Naive thymus-derived CD4-positive, alpha-beta T cell (primary cell): ENCODE data around the gene TLE5. TPM values are rescaled to one million over a fixed set of nuclear protein-coding genes. Genes with fewer than 3 reads are reported as not detected.

ENCODE experiments used
- ATAC-seq: fragments of 150-1000 bp; cut with Tn5 transposase; 2 replicates; pipeline ENCODE4 v1.10.0; 2021; ENCODE audit warnings: mild to moderate bottlenecking, moderate library complexity
- CTCF ChIA-PET: fragments of 350-600 bp; sonication (Branson Sonifier 250); formaldehyde crosslinking; loops from one replicate; lab custom pipeline; 2021; ENCODE audit warnings: antibody characterized with exemption; lab: Charles Lee
- POLR2A ChIA-PET: fragments of 350-600 bp; sonication (Branson Sonifier 250); formaldehyde crosslinking; loops from one replicate; lab custom pipeline; 2021; ENCODE audit warnings: antibody characterized with exemption, inconsistent platforms; lab: Charles Lee
- DNase-seq, 9 donors: peaks; one replicate each; pipeline versions ENCODE4 v3.0.0 to v3.0.0-alpha.2; 2020 to 2022; ENCODE audit warnings: mixed read lengths in 1 of 9
- H3K27ac ChIP-seq: one replicate; pipeline ENCODE4 v1.7.0; 2013; ENCODE audit warnings: mild to moderate bottlenecking, low read depth, low read length, moderate library complexity
- H3K27me3 ChIP-seq, 2 donors: one replicate each; pipeline ENCODE4 v1.7.0; 2013; ENCODE audit warnings: low read length in 2 of 2, mild to moderate bottlenecking in 2 of 2, moderate library complexity in 2 of 2; ENCODE audit not compliant: control insufficient read depth in 2 of 2, insufficient read depth in 2 of 2
- H3K36me3 ChIP-seq, 3 experiments: 1 replicate in 2 of 3; 2 replicates in 1 of 3; pipeline ENCODE4 v1.7.0; 2013; ENCODE audit warnings: low read length in 3 of 3, mild to moderate bottlenecking in 3 of 3, moderate library complexity in 1 of 3; ENCODE audit not compliant: insufficient read depth in 3 of 3, control insufficient read depth in 2 of 3
- H3K4me1 ChIP-seq, 2 donors: one replicate each; pipeline ENCODE4 v1.7.0; 2013; ENCODE audit warnings: low read length in 2 of 2, mild to moderate bottlenecking in 2 of 2, moderate library complexity in 1 of 2; ENCODE audit not compliant: control insufficient read depth in 2 of 2, insufficient read depth in 2 of 2
- H3K4me3 ChIP-seq: 2 replicates; pipeline ENCODE4 v1.7.0; 2013; ENCODE audit warnings: mild to moderate bottlenecking, low read length
- H3K9me3 ChIP-seq, 3 experiments: 1 replicate in 2 of 3; 2 replicates in 1 of 3; pipeline ENCODE4 v1.7.0; 2013; ENCODE audit warnings: low read length in 3 of 3; ENCODE audit not compliant: control insufficient read depth in 2 of 3
- H3K27ac Mint-ChIP-seq, 9 donors: one replicate each; pipeline ENCODE4 v1.8.0; 2020 to 2022; ENCODE audit warnings: mixed read lengths in 9 of 9, mild to moderate bottlenecking in 8 of 9, moderate library complexity in 5 of 9, inconsistent platforms in 2 of 9
- H3K27me3 Mint-ChIP-seq, 5 donors: one replicate each; pipeline ENCODE4 v1.8.0; 2021 to 2022; ENCODE audit warnings: mixed read lengths in 5 of 5, mild to moderate bottlenecking in 1 of 5
- H3K36me3 Mint-ChIP-seq, 5 donors: one replicate each; pipeline ENCODE4 v1.8.0; 2020 to 2022; ENCODE audit warnings: mixed read lengths in 5 of 5, mild to moderate bottlenecking in 3 of 5, inconsistent platforms in 1 of 5
- H3K4me1 Mint-ChIP-seq, 7 donors: one replicate each; pipeline ENCODE4 v1.8.0; 2020 to 2022; ENCODE audit warnings: mixed read lengths in 7 of 7, mild to moderate bottlenecking in 3 of 7, inconsistent platforms in 1 of 7
- H3K4me3 Mint-ChIP-seq, 10 donors: one replicate each; pipeline ENCODE4 v1.8.0; 2020 to 2022; ENCODE audit warnings: mild to moderate bottlenecking in 10 of 10, mixed read lengths in 10 of 10, moderate library complexity in 6 of 10, inconsistent platforms in 2 of 10
- H3K9me3 Mint-ChIP-seq, 11 donors: one replicate each; pipeline ENCODE4 v1.8.0; 2020 to 2022; ENCODE audit warnings: mixed read lengths in 11 of 11, mild to moderate bottlenecking in 4 of 11, inconsistent platforms in 1 of 11, moderate library complexity in 1 of 11
- intact Hi-C, 2 donors: fragments of 100-400 bp; cut with micrococcal nuclease; formaldehyde crosslinking; loops; one replicate each; pipeline ENCODE4 v1.15.1; 2023
- polyA plus RNA-seq, 2 donors: library from polyadenylated mRNA; unstranded; fragments of 300-500 nt; fragmentation: Illumina TruSeq; gene quantifications; one replicate each; pipeline ENCODE4 v1.2.3, GENCODE V29; 2021
- total RNA-seq, 6 experiments: library from RNA in 5 of 6; stranded (reverse) in 5 of 6; gene quantifications; 1 replicate in 5 of 6; 2 replicates in 1 of 6; pipeline ENCODE4 v1.2.3 and lab custom pipeline; 2021 to 2026

TLE5 gene
- total and polyA plus RNA-seq, 7 experiments from 2014 or later: 643 to 1,102 (median 755) TPM

- peaks cover 19 to 60% of the 10 kb centered on the region in 2 donors for H3K4me1 ChIP-seq
- Mint-ChIP-seq H3K4me3 (peak overlapping the region in 7 of 10 donors; percentile 13 to 94 (median 79)), H3K36me3 (peaks cover 0 to 34% (median 26%) of the 10 kb centered on the region in 5 donors)
These were observed 5.0 kb downstream of the TLE5 start for GRCh38 chr19:3057275-3057714.

GRCh38 chr19:3056417-3057088, 5.7 kb downstream of the TLE5 start:
- no peaks in the 10 kb centered on the region for H3K9me3 Mint-ChIP-seq
- ATAC-seq (no peak), DNase-seq (no peak)
- H3K4me1 Mint-ChIP-seq: peaks cover 31 to 70% (median 44%) of the 10 kb centered on the region in 7 donors
- no peaks in the 10 kb centered on the region for H3K9me3 ChIP-seq
- ChIA-PET CTCF (no interaction called here), POLR2A (interaction anchor here (9.1 to 14.9 kb wide), 2 partner anchors 6 to 18 kb away, joined by 167 to 359 read pairs; no protein-coding TSS in a partner anchor)
- H3K27me3 Mint-ChIP-seq: no peaks in the 10 kb centered on the region
- peak overlapping the region in 8 of 9 donors; percentile 25 to 90 (median 75) for H3K27ac Mint-ChIP-seq
- peaks cover 20 to 79% (median 39%) of the 10 kb centered on the region in 3 experiments for H3K36me3 ChIP-seq
- no peaks in the 10 kb centered on the region for H3K27me3 ChIP-seq
- no peak overlapping the region for H3K4me3 ChIP-seq
- intact Hi-C loops: no loop called here
- H3K36me3 Mint-ChIP-seq: peaks cover 0 to 34% (median 26%) of the 10 kb centered on the region in 5 donors
- peak overlapping the region; percentile 55 for H3K27ac ChIP-seq
- H3K4me1 ChIP-seq: peaks cover 19 to 60% of the 10 kb centered on the region in 2 donors
- H3K4me3 Mint-ChIP-seq: peak overlapping the region in 7 of 10 donors; percentile 23 to 64 (median 32)

More at GRCh38 chr19:3057275-3057714, 5.0 kb downstream of the TLE5 start:
- peak overlapping the region; percentile 55 for H3K27ac ChIP-seq
- no peaks in the 10 kb centered on the region for H3K27me3 ChIP-seq
- ATAC-seq: no peak
- no peaks in the 10 kb centered on the region for H3K9me3 Mint-ChIP-seq
- H3K36me3 ChIP-seq: peaks cover 20 to 80% (median 39%) of the 10 kb centered on the region in 3 experiments
- intact Hi-C loops: no loop called here
- H3K4me1 Mint-ChIP-seq: peaks cover 31 to 66% (median 44%) of the 10 kb centered on the region in 7 donors
- H3K4me3 ChIP-seq: no peak overlapping the region
- POLR2A ChIA-PET: interaction anchor here (0.6 to 14.9 kb wide), 6 partner anchors 7 to 137 kb away, joined by 3 to 359 read pairs (median 3); no protein-coding TSS in a partner anchor
- no peaks in the 10 kb centered on the region for H3K27me3 Mint-ChIP-seq
- CTCF ChIA-PET: interaction anchor here (1.4 kb wide), 1 partner anchor 47 kb away, joined by 3 read pairs; no protein-coding TSS in a partner anchor
- DNase-seq: no peak
- H3K9me3 ChIP-seq: no peaks in the 10 kb centered on the region
- H3K27ac Mint-ChIP-seq: peak overlapping the region in 5 of 9 donors; percentile 79 to 93 (median 85)

- intact Hi-C loops: no loop called here
- peaks cover 30 to 69% (median 44%) of the 10 kb centered on the region in 7 donors for H3K4me1 Mint-ChIP-seq
- H3K27ac Mint-ChIP-seq: peak overlapping the region in 3 of 9 donors; percentile 25 to 90 (median 47)
- peak overlapping the region; percentile 55 for H3K27ac ChIP-seq
- H3K4me3 Mint-ChIP-seq: peak overlapping the region in 3 of 10 donors; percentile 28 to 60 (median 32)
- no peaks in the 10 kb centered on the region for H3K27me3 ChIP-seq
- no peaks in the 10 kb centered on the region for H3K9me3 ChIP-seq
- H3K4me3 ChIP-seq: no peak overlapping the region
- peaks cover 0 to 32% (median 25%) of the 10 kb centered on the region in 5 donors for H3K36me3 Mint-ChIP-seq
- no peak for ATAC-seq
- CTCF ChIA-PET: interaction anchor here (0.6 kb wide), 1 partner anchor 17 kb away, joined by 3 read pairs; no protein-coding TSS in a partner anchor
- peaks cover 19 to 60% of the 10 kb centered on the region in 2 donors for H3K4me1 ChIP-seq
- no peak for DNase-seq
- H3K27me3 Mint-ChIP-seq: no peaks in the 10 kb centered on the region
- POLR2A ChIA-PET: interaction anchor here (14.9 kb wide), 1 partner anchor 17 kb away, joined by 359 read pairs; no protein-coding TSS in a partner anchor
- H3K9me3 Mint-ChIP-seq: no peaks in the 10 kb centered on the region
- H3K36me3 ChIP-seq: peaks cover 20 to 73% (median 39%) of the 10 kb centered on the region in 3 experiments
These were observed 6.4 kb downstream of the TLE5 start for GRCh38 chr19:3055741-3056416.

GRCh38 chr19:3054972-3055740, 7.1 kb downstream of the TLE5 start:
- intact Hi-C loops: no loop called here
- H3K4me3 ChIP-seq: no peak overlapping the region
- Mint-ChIP-seq H3K9me3 (no peaks in the 10 kb centered on the region), H3K27me3 (no peaks in the 10 kb centered on the region), H3K4me1 (peaks cover 26 to 65% (median 44%) of the 10 kb centered on the region in 7 donors), H3K36me3 (peaks cover 0 to 27% (median 21%) of the 10 kb centered on the region in 5 donors), H3K27ac (peak overlapping the region; percentile 45 to 83 (median 76)), H3K4me3 (peak overlapping the region in 9 of 10 donors; percentile 12 to 83 (median 53))
- H3K36me3 ChIP-seq: peaks cover 17 to 70% (median 39%) of the 10 kb centered on the region in 3 experiments
- H3K4me1 ChIP-seq: peaks cover 12 to 60% of the 10 kb centered on the region in 2 donors
- ChIA-PET POLR2A (interaction anchor here (1.5 to 14.9 kb wide), 3 partner anchors 6 to 24 kb away, joined by 5 to 359 read pairs (median 167); partner anchors contain the start of gene TLE5), CTCF (interaction anchor here (0.5 to 0.6 kb wide), 2 partner anchors 16 kb away, joined by 3 read pairs; no protein-coding TSS in a partner anchor)
- no peak for ATAC-seq
- DNase-seq: no peak
- H3K9me3 ChIP-seq: no peaks in the 10 kb centered on the region
- H3K27ac ChIP-seq: peak overlapping the region; percentile 55
- H3K27me3 ChIP-seq: no peaks in the 10 kb centered on the region

GRCh38 chr19:3054265-3054971, 7.9 kb downstream of the TLE5 start:
- H3K4me3 Mint-ChIP-seq: peak overlapping the region in 9 of 10 donors; percentile 15 to 83 (median 53)

More at GRCh38 chr19:3054265-3054971, 7.9 kb downstream of the TLE5 start:
- intact Hi-C loops: no loop called here
- ATAC-seq: no peak
- H3K27me3 Mint-ChIP-seq: no peaks in the 10 kb centered on the region
- Histone ChIP-seq H3K27ac (peak overlapping the region; percentile 21), H3K36me3 (peaks cover 12 to 63% (median 39%) of the 10 kb centered on the region in 3 experiments), H3K9me3 (no peaks in the 10 kb centered on the region), H3K4me3 (no peak overlapping the region), H3K27me3 (no peaks in the 10 kb centered on the region), H3K4me1 (peaks cover 6 to 53% of the 10 kb centered on the region in 2 donors)
- peaks cover 21 to 58% (median 40%) of the 10 kb centered on the region in 7 donors for H3K4me1 Mint-ChIP-seq
- CTCF ChIA-PET: interaction anchor here (1.0 kb wide), 1 partner anchor 12 kb away, joined by 3 read pairs; no protein-coding TSS in a partner anchor
- peaks cover 0 to 27% (median 18%) of the 10 kb centered on the region in 5 donors for H3K36me3 Mint-ChIP-seq
- DNase-seq: no peak
- peak overlapping the region; percentile 45 to 83 (median 76) for H3K27ac Mint-ChIP-seq
- POLR2A ChIA-PET: interaction anchor here (0.6 to 14.9 kb wide), 7 partner anchors 6 to 103 kb away, joined by 3 to 359 read pairs (median 5); partner anchors contain the start of genes TLE5 and TLE6
- no peaks in the 10 kb centered on the region for H3K9me3 Mint-ChIP-seq
